SK-N-SH (cell line): ENCODE results near the gene HSPA1A.

Source experiments
- CTCF ChIP-seq: fragments of 200-600 bp; sonication (generic); IDR thresholded peaks from 2 replicates; pipeline ENCODE4 v1.6.1; 2017; ENCODE audit warnings: antibody characterized with exemption, mild to moderate bottlenecking, moderate library complexity
- EZH2phosphoT487 ChIP-seq: fragments of 200-600 bp; sonication (generic); IDR thresholded peaks from 2 replicates; pipeline ENCODE4 v1.6.1; 2017; ENCODE audit warnings: low read depth, mixed run types, mild to moderate bottlenecking, antibody characterized with exemption, moderate library complexity, borderline replicate concordance
- FOSL2 ChIP-seq: IDR thresholded peaks from 2 replicates; pipeline ENCODE4 v1.4.0; 2012; ENCODE audit warnings: low read depth, mild to moderate bottlenecking, moderate library complexity, borderline replicate concordance
- FOXM1 ChIP-seq: IDR thresholded peaks from 2 replicates; pipeline ENCODE4 v1.4.0; 2012; ENCODE audit warnings: low read depth, mild to moderate bottlenecking
- GABPA ChIP-seq: IDR thresholded peaks from 2 replicates; pipeline ENCODE4 v1.4.0; 2012; ENCODE audit warnings: low read depth, mild to moderate bottlenecking
- JUND ChIP-seq: IDR thresholded peaks from 2 replicates; pipeline ENCODE4 v1.4.0; 2012
- RXRA ChIP-seq: IDR thresholded peaks from 2 replicates; pipeline ENCODE4 v1.4.0; 2012; ENCODE audit warnings: low read depth, mild to moderate bottlenecking, borderline replicate concordance
- SIN3A ChIP-seq: IDR thresholded peaks from 2 replicates; pipeline ENCODE4 v1.6.1; 2012; ENCODE audit warnings: low read depth, mild to moderate bottlenecking, low read length, moderate library complexity, borderline replicate concordance
- TAF1 ChIP-seq: IDR thresholded peaks from 2 replicates; pipeline ENCODE4 v1.6.1; 2012; ENCODE audit warnings: low read depth, mild to moderate bottlenecking, low read length, moderate library complexity, borderline replicate concordance
- TCF12 ChIP-seq: IDR thresholded peaks from 2 replicates; pipeline ENCODE4 v1.4.0; 2012
- YY1 ChIP-seq: IDR thresholded peaks from 2 replicates; pipeline ENCODE4 v1.4.0; 2012; ENCODE audit warnings: low read depth, mild to moderate bottlenecking
- ZBTB33 ChIP-seq: IDR thresholded peaks from 2 replicates; pipeline ENCODE4 v1.4.0; 2012; ENCODE audit warnings: low read depth, borderline replicate concordance
- TF ChIP-seq, protein P1 (sequence below): fragments of 150-350 bp; IDR thresholded peaks from 2 replicates; pipeline ENCODE4 v1.6.1; 2017; ENCODE audit warnings: antibody characterized with exemption, low read length, low read depth, borderline replicate concordance
- TF ChIP-seq, protein P2 (sequence below): IDR thresholded peaks from 2 replicates; pipeline ENCODE4; 2012

DNA sequence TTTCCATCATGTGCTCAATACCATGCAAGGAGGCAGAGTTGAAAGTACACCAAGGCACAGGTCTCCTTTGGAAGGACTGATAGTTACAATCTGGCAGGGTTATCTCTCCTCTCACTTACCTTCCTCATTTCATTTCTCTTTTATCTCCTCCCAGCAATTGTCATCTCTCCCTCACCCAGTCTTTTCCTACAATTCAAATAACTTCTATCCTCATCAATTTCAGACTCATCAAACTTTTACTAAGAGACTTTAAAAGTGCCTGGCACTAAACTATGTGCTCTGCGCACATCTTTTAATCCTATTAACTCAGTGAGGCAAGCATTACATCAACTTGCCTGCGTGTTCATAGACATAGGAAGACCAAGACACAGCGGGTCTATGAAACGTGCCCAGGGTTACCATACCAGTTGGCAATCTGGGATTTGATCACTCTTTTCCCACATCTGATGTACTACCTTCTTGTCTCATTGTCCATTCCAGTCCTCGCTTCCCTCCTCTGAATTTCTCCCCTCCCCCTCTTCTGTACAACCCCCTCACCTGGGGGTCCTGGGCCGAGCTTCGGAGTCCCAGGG, 21.0 kb upstream of the HSPA1A start:
- TF ChIP-seq TAF1 (no peak), CTCF (no peak), YY1 (no peak), ZBTB33 (no peak), TCF12 (no peak), GABPA (no peak), FOSL2 (no peak), JUND (no peak), RXRA (no peak), SIN3A (no peak), FOXM1 (no peak), EZH2phosphoT487 (no peak)
- TF ChIP-seq, protein P1, sequence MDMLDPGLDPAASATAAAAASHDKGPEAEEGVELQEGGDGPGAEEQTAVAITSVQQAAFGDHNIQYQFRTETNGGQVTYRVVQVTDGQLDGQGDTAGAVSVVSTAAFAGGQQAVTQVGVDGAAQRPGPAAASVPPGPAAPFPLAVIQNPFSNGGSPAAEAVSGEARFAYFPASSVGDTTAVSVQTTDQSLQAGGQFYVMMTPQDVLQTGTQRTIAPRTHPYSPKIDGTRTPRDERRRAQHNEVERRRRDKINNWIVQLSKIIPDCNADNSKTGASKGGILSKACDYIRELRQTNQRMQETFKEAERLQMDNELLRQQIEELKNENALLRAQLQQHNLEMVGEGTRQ: no peak
- TF ChIP-seq, protein P2, sequence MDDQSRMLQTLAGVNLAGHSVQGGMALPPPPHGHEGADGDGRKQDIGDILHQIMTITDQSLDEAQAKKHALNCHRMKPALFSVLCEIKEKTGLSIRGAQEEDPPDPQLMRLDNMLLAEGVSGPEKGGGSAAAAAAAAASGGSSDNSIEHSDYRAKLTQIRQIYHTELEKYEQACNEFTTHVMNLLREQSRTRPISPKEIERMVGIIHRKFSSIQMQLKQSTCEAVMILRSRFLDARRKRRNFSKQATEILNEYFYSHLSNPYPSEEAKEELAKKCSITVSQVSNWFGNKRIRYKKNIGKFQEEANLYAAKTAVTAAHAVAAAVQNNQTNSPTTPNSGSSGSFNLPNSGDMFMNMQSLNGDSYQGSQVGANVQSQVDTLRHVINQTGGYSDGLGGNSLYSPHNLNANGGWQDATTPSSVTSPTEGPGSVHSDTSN: no peak
